Measurements from ENCODE around the gene LRWD1. TPM values are rescaled to one million over a fixed set of nuclear protein-coding genes. Genes with fewer than 3 reads are reported as not detected.
A peak's percentile ranks its signal among the peaks of the same experiment; 100 is the strongest.

LRWD1 gene
- polyA plus RNA-seq, 2 donors: 6.3 to 9.5 TPM

GRCh38 chr7:102466097-102466496, 1.3 kb downstream of the LRWD1 start:
- Histone ChIP-seq H3K4me3 (ENCODE audit: low read depth in 1 of 2, low read length in 2 of 2) (peak overlapping the region; percentile 84 to 93), H3K36me3 (ENCODE audit: control insufficient read depth in 2 of 2, insufficient read depth in 2 of 2, low read length in 1 of 2) (peaks cover 0 to 9% of the 10 kb centered on the region in 2 donors), H3K27ac (ENCODE audit: low read depth in 2 of 2, low read length in 1 of 2) (no peak overlapping the region), H3K27me3 (ENCODE audit: control insufficient read depth in 1 of 2, insufficient read depth in 2 of 2, low read length in 2 of 2) (no peaks in the 10 kb centered on the region), H3K4me1 (ENCODE audit: control insufficient read depth in 2 of 2, insufficient read depth in 2 of 2, low read length in 1 of 2) (peaks cover 5 to 8% of the 10 kb centered on the region in 2 donors), H3K9me3 (ENCODE audit: control insufficient read depth in 2 of 2, insufficient read depth in 1 of 2, low read depth in 1 of 2, low read length in 1 of 2) (no peaks in the 10 kb centered on the region)
- WGBS, 2 donors: 91 to 96% methylated on average over 7 of the region's 7 CpGs

GRCh38 chr7:102467581-102468477, 3.0 kb downstream of the LRWD1 start:
- Histone ChIP-seq H3K9me3 (ENCODE audit: control insufficient read depth in 2 of 2, insufficient read depth in 1 of 2, low read depth in 1 of 2, low read length in 1 of 2) (no peaks in the 10 kb centered on the region), H3K4me3 (ENCODE audit: low read depth in 1 of 2, low read length in 2 of 2) (no peak overlapping the region), H3K27ac (ENCODE audit: low read depth in 2 of 2, low read length in 1 of 2) (no peak overlapping the region), H3K27me3 (ENCODE audit: control insufficient read depth in 1 of 2, insufficient read depth in 2 of 2, low read length in 2 of 2) (no peaks in the 10 kb centered on the region), H3K4me1 (ENCODE audit: control insufficient read depth in 2 of 2, insufficient read depth in 2 of 2, low read length in 1 of 2) (peaks cover 5 to 8% of the 10 kb centered on the region in 2 donors), H3K36me3 (ENCODE audit: control insufficient read depth in 2 of 2, insufficient read depth in 2 of 2, low read length in 1 of 2) (peaks cover 0 to 22% of the 10 kb centered on the region in 2 donors)
- 86 to 87% methylated on average over 24 of the region's 24 CpGs for WGBS, 2 donors

- no peak overlapping the region for H3K27ac ChIP-seq (ENCODE audit: low read depth in 2 of 2, low read length in 1 of 2)
- H3K36me3 ChIP-seq (ENCODE audit: control insufficient read depth in 2 of 2, insufficient read depth in 2 of 2, low read length in 1 of 2): peaks cover 0 to 29% of the 10 kb centered on the region in 2 donors
- no peaks in the 10 kb centered on the region for H3K9me3 ChIP-seq (ENCODE audit: control insufficient read depth in 2 of 2, insufficient read depth in 1 of 2, low read depth in 1 of 2, low read length in 1 of 2)
- H3K4me1 ChIP-seq (ENCODE audit: control insufficient read depth in 2 of 2, insufficient read depth in 2 of 2, low read length in 1 of 2): peaks cover 5 to 8% of the 10 kb centered on the region in 2 donors
- WGBS, 2 donors: 86% methylated on average over 39 to 40 of the region's 40 CpGs
- H3K4me3 ChIP-seq (ENCODE audit: low read depth in 1 of 2, low read length in 2 of 2): no peak overlapping the region
- no peaks in the 10 kb centered on the region for H3K27me3 ChIP-seq (ENCODE audit: control insufficient read depth in 1 of 2, insufficient read depth in 2 of 2, low read length in 2 of 2)
Measured at GRCh38 chr7:102468478-102469350, 3.9 kb downstream of the LRWD1 start.

- 88 to 89% methylated on average over 24 of the region's 24 CpGs for WGBS, 2 donors
- Histone ChIP-seq H3K36me3 (ENCODE audit: control insufficient read depth in 2 of 2, insufficient read depth in 2 of 2, low read length in 1 of 2) (peaks cover 0 to 29% of the 10 kb centered on the region in 2 donors), H3K9me3 (ENCODE audit: control insufficient read depth in 2 of 2, insufficient read depth in 1 of 2, low read depth in 1 of 2, low read length in 1 of 2) (no peaks in the 10 kb centered on the region), H3K4me3 (ENCODE audit: low read depth in 1 of 2, low read length in 2 of 2) (no peak overlapping the region), H3K27me3 (ENCODE audit: control insufficient read depth in 1 of 2, insufficient read depth in 2 of 2, low read length in 2 of 2) (no peaks in the 10 kb centered on the region), H3K4me1 (ENCODE audit: control insufficient read depth in 2 of 2, insufficient read depth in 2 of 2, low read length in 1 of 2) (peaks cover 5 to 6% of the 10 kb centered on the region in 2 donors), H3K27ac (ENCODE audit: low read depth in 2 of 2, low read length in 1 of 2) (no peak overlapping the region)
Measured at GRCh38 chr7:102469351-102469971, 4.7 kb downstream of the LRWD1 start.

- Histone ChIP-seq H3K9me3 (ENCODE audit: control insufficient read depth in 2 of 2, insufficient read depth in 1 of 2, low read depth in 1 of 2, low read length in 1 of 2) (no peaks in the 10 kb centered on the region), H3K4me1 (ENCODE audit: control insufficient read depth in 2 of 2, insufficient read depth in 2 of 2, low read length in 1 of 2) (peaks cover 5 to 6% of the 10 kb centered on the region in 2 donors), H3K4me3 (ENCODE audit: low read depth in 1 of 2, low read length in 2 of 2) (no peak overlapping the region), H3K36me3 (ENCODE audit: control insufficient read depth in 2 of 2, insufficient read depth in 2 of 2, low read length in 1 of 2) (peaks cover 0 to 29% of the 10 kb centered on the region in 2 donors), H3K27me3 (ENCODE audit: control insufficient read depth in 1 of 2, insufficient read depth in 2 of 2, low read length in 2 of 2) (no peaks in the 10 kb centered on the region), H3K27ac (ENCODE audit: low read depth in 2 of 2, low read length in 1 of 2) (no peak overlapping the region)
- 71 to 73% methylated on average over 20 of the region's 20 CpGs for WGBS, 2 donors
Measured at GRCh38 chr7:102469972-102470825, 5.4 kb downstream of the LRWD1 start.

- 79 to 83% methylated on average over 6 of the region's 6 CpGs for WGBS, 2 donors
- Histone ChIP-seq H3K4me1 (ENCODE audit: control insufficient read depth in 2 of 2, insufficient read depth in 2 of 2, low read length in 1 of 2) (no peaks in the 10 kb centered on the region), H3K27me3 (ENCODE audit: control insufficient read depth in 1 of 2, insufficient read depth in 2 of 2, low read length in 2 of 2) (no peaks in the 10 kb centered on the region), H3K36me3 (ENCODE audit: control insufficient read depth in 2 of 2, insufficient read depth in 2 of 2, low read length in 1 of 2) (peaks cover 0 to 29% of the 10 kb centered on the region in 2 donors), H3K9me3 (ENCODE audit: control insufficient read depth in 2 of 2, insufficient read depth in 1 of 2, low read depth in 1 of 2, low read length in 1 of 2) (no peaks in the 10 kb centered on the region), H3K27ac (ENCODE audit: low read depth in 2 of 2, low read length in 1 of 2) (no peak overlapping the region), H3K4me3 (ENCODE audit: low read depth in 1 of 2, low read length in 2 of 2) (no peak overlapping the region)
Measured at GRCh38 chr7:102471791-102472125, 7.0 kb downstream of the LRWD1 start.

- WGBS, 2 donors: 73 to 75% methylated on average over 31 of the region's 31 CpGs
- Histone ChIP-seq H3K4me1 (ENCODE audit: control insufficient read depth in 2 of 2, insufficient read depth in 2 of 2, low read length in 1 of 2) (no peaks in the 10 kb centered on the region), H3K27ac (ENCODE audit: low read depth in 2 of 2, low read length in 1 of 2) (no peak overlapping the region), H3K9me3 (ENCODE audit: control insufficient read depth in 2 of 2, insufficient read depth in 1 of 2, low read depth in 1 of 2, low read length in 1 of 2) (no peaks in the 10 kb centered on the region), H3K36me3 (ENCODE audit: control insufficient read depth in 2 of 2, insufficient read depth in 2 of 2, low read length in 1 of 2) (peaks cover 0 to 29% of the 10 kb centered on the region in 2 donors), H3K4me3 (ENCODE audit: low read depth in 1 of 2, low read length in 2 of 2) (no peak overlapping the region), H3K27me3 (ENCODE audit: control insufficient read depth in 1 of 2, insufficient read depth in 2 of 2, low read length in 2 of 2) (no peaks in the 10 kb centered on the region)
Measured at GRCh38 chr7:102472126-102473041, 7.6 kb downstream of the LRWD1 start.

- Histone ChIP-seq H3K4me1 (ENCODE audit: control insufficient read depth in 2 of 2, insufficient read depth in 2 of 2, low read length in 1 of 2) (no peaks in the 10 kb centered on the region), H3K27ac (ENCODE audit: low read depth in 2 of 2, low read length in 1 of 2) (no peak overlapping the region), H3K27me3 (ENCODE audit: control insufficient read depth in 1 of 2, insufficient read depth in 2 of 2, low read length in 2 of 2) (no peaks in the 10 kb centered on the region), H3K36me3 (ENCODE audit: control insufficient read depth in 2 of 2, insufficient read depth in 2 of 2, low read length in 1 of 2) (peaks cover 0 to 27% of the 10 kb centered on the region in 2 donors), H3K4me3 (ENCODE audit: low read depth in 1 of 2, low read length in 2 of 2) (no peak overlapping the region), H3K9me3 (ENCODE audit: control insufficient read depth in 2 of 2, insufficient read depth in 1 of 2, low read depth in 1 of 2, low read length in 1 of 2) (no peaks in the 10 kb centered on the region)
- WGBS, 2 donors: 80 to 81% methylated on average over 23 of the region's 23 CpGs
Measured at GRCh38 chr7:102473271-102473991, 8.6 kb downstream of the LRWD1 start.
